NCI-H2171 (cell line): ENCODE measurements around the gene JPH3.
"Not testable (repeated sequence)": the region's sequence is repeated elsewhere in the genome, so short reads cannot be mapped to it uniquely, and the experiment has no call there.

Experiments
- DNase-seq: peaks from one replicate; lab custom pipeline; 2025; lab: John Stamatoyannopoulos, UW

Gene JPH3

GRCh38 chr16:87575027-87575804 lies 27.1 kb upstream of the JPH3 start:
- no peak for DNase-seq

DNA sequence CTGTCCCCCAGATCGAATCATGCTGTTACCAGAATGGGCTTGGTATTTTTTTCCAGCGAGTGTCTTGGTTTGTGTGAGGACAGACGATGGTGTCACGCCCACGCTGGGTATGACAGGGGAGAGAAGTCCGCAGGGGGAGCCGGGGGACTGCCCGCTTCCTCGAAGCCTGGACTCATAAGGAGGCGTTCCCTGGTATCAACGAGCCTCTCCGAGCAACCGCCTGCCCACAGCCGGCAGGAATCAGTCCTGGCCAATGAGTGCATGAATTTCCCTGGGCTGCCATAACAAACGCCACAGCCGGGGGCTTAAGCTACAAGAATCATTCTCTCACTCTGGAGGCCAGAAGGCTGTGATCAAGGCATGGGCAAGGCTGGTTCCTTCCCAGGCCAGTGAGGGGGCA lies 26.1 kb upstream of the JPH3 start:
- DNase-seq = no peak

GRCh38 chr16:87578142-87578930 lies 24.0 kb upstream of the JPH3 start:
- not testable (repeated sequence) for DNase-seq

DNA sequence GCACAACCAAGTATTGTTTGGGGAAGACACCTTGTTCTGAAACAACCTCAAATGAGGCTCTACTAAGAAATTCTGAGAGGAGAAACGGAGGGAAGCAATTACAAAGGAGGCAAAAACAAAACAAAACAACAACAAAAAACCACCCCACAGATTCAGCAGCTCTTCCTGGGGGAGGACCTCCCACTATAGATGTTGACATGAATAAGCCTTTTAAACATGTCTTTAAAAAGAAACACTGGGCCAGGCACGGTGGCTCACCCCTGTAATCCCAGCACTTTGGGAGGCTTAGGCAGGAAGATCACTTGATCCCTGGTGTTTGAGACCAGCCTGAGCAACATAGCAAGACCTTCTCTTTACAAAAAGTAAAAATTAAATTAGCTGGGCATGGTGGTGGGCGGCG lies 22.6 kb upstream of the JPH3 start:
- DNase-seq = no peak

GRCh38 chr16:87580855-87581261 lies 21.4 kb upstream of the JPH3 start:
- DNase-seq = no peak

- DNase-seq = no peak
Observed at GRCh38 chr16:87581857-87582215, 20.5 kb upstream of the JPH3 start.

GRCh38 chr16:87582216-87582965 lies 19.9 kb upstream of the JPH3 start:
- DNase-seq = no peak

DNA sequence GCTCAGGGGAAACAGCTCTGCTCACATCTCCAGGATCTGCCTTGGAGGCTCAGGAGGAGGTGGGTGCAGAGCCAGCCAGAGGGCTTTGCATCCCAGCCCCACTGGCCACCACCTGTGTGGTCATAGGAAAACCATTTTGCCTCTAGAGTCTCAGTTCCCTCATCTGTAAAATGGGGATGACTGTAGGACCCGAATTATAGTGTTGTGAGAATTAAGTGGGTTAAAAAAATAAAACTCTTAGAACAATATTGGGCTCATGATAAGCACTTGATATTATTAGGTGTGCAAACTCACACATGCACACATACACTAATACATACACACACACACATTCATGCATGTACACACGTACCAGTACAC lies 19.4 kb upstream of the JPH3 start:
- DNase-seq = no peak

- DNase-seq = no peak
Observed at GRCh38 chr16:87583453-87584131, 18.7 kb upstream of the JPH3 start.

- DNase-seq = no peak
Observed at GRCh38 chr16:87584271-87584670, 18.0 kb upstream of the JPH3 start.

GRCh38 chr16:87584975-87585374 lies 17.3 kb upstream of the JPH3 start:
- DNase-seq = no peak

GRCh38 chr16:87585442-87586200 lies 16.7 kb upstream of the JPH3 start:
- no peak for DNase-seq

DNA sequence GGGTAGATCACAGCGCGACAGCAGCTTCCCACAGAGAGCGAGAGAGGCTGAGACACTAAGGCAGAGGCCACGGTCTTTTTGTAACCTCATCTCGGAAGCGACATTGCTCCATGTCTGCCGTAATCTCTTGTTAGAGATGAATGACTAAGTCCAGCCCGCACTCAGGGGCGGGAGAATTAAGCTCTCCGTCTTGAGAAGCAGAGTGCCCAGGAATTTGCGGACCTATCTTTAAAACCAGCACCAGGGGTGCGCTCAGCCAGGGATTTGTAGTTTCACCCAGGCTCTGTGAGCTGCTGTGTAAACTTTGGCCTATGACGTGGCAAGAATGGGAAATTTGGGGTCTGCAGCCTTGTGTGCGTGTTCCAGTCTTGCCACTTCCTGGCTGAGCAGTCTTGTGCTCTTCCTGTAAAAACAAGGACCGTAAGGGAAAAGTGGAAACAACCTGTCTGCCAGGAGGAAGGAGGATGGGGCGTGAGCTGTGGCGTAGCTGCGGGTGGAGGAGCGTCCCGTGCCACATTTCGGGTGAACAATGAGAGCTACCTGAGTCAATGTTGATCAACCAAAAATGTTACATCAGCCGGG lies 16.0 kb upstream of the JPH3 start:
- no peak for DNase-seq

DNA sequence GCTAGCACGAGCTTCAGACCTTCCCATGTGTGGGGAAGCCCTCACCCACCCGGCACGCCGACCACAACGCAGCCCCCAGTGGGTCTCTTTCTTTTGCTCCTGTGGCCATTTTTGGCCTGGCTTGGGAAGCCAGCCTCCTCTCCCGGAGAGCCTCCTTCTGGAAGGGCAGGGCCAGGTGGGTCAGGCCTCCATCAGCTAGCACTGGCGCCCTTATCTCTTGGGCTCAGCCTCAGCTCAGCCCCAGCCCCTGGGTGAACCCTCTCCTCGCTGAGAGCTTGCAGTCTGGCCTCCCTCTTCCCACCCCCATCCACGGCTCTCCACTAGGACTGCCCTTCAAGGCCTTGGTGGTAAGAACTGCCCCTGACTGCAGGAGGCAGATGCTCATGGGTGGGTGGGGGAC lies 14.7 kb upstream of the JPH3 start:
- no peak for DNase-seq

DNA sequence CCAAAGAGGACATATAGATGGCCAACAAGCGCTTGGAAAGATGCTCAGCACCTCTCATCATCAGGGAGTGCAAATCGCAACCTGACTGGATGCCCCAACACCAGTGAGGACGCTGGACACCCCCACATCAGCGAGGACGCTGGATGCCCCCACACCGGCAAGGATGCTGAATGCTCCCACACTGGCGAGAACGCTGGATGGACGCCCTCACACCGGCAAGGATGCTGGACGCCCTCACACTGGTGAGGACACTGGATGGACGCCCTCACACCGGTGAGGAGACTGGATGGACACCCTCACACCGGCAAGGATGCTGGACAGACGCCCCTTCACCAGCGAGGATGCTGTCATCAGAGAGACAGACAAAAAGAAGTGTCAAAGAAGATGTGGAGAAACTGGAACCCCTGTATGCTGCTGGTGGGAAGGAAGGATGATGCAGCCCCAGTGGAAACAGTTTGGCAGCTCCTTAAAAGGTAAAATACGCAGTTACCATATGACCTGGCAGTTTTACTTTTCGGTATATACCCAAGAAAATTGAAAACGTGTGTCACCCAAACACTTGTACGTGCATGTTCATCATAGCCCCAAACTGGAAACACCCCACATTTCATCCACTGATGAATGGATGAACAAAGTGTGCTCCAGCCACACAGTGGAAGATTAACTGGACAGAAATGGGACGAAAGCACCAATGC lies 10.1 kb upstream of the JPH3 start:
- no peak for DNase-seq

DNA sequence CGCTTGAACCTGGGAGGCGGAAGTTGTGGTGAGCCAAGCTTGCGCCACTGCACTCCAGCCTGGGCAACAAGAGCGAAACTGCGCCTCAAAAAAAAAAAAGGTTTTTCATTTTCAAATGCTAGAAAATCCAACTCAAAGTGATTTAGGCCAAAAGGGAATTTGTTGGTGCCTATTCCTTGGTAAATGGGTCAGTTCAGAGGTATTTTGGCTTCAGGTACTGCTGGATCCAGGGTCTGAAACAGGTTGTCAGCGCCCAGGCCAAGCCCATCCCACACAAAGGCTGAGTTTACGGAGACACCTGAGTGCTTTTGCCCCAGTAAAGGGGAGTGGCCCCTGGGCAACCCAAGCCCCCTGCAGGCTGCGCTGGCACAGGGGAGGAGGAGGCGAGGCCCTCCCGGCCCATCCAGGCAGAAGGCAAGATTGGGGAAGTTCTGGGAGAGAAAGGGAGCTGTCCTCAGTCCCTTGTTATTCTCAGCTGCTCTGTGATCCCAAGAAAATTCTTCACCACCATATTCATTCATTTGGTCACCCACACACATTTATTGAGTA lies 8.5 kb upstream of the JPH3 start:
- DNase-seq = no peak

GRCh38 chr16:87595712-87596111 lies 6.6 kb upstream of the JPH3 start:
- no peak for DNase-seq

DNA sequence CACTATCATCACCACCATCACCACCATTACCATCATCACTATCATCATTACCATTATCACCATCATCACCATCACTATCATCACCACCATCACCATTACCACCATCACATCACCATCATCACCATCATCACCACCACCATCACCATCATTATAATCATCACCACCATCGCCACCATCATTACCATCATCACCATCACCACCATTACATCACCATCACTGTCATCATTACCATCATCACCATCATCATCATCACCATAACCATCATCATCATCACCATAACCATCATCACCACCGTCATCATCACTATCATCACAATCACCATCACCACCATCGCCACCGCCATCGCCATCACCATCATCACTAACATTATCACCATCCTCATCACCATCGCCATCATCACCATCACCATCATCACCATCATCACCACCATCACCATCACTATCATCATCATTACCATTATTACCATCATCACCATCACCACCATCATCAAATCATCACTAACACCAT lies 4.9 kb upstream of the JPH3 start:
- no peak for DNase-seq

DNA sequence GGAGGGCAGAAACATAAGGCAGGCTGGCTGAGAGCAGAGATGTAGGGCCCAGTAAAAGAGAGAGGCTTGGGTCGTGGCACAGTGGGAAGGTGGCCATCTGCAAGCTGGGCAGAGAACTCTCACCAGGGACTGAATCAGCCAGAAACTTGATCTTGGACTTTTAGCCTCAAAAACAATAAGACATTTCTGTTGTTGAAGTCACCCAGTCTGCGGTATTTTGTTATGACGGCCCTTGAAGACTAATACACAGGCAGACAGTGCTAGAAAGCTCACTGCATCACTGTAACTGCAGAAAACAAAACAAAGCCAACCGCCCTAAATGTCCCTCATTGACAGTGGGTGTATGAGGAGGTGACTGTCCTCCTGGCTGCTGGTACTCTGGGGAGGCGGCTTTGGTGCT lies 3.9 kb upstream of the JPH3 start:
- no peak for DNase-seq

DNA sequence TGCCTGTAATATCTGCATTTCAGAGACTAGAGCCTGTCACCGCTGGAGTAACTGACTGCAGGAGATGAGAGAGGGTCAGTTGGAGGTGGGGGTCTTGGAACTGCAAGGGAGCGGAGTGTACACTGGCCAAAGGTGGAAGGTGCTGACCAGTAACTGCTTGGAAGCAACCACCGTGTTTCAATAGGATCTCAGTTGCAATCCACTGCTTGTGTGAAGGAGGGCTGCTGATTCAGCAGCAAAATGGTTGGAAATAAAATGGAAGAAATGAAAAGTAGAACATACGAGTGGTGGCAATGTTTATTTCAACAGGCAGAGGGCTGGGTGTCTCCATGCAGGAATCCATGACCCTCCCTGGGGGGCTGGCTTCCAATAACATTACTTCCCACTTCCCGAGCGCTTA lies 2.1 kb upstream of the JPH3 start:
- no peak for DNase-seq
